ENCODE data around the gene GOT1. TPM values are rescaled to one million over a fixed set of nuclear protein-coding genes. Genes with fewer than 3 reads are reported as not detected.

Gene GOT1
- total RNA-seq, 1 donor from 2014 or later = 26.9 TPM

DNA sequence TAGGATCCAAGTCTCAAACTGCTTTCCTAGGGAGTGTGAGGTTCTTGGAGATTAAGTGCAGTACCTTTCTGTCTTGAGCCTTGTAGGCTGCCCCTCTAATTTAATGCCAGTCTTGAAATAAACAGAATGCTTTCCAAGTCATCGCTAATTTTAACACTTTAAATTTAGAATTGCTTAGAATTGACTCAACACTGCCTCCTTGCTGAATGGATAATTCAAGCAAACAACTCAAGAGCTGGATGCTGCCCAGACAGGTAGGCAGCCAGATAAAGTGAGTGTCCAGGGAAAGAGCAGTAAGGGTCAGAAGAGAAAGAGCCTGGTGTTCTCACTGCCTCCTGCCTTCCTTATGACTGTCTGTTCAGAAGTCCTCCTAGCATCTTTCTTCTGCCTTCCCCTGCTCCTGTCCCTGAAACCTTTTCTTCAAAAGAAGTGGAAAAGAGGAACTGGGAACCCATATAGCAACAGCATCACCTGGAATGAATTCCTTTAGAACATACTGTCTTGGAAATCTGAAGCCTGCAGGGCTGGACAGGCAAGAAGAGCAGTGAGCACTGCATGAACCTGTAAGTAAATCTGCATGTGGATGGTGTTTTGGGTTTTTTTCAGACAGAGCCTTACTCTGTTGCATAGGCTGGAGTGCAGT is 3.1 kb upstream of the GOT1 start:
- H3K36me3 Mint-ChIP-seq (ENCODE audit: insufficient read depth) = no peaks in the 10 kb centered on the region
- H3K27ac Mint-ChIP-seq = peak overlapping the region; percentile 52
- peaks cover 23% of the 10 kb centered on the region for H3K4me1 Mint-ChIP-seq (ENCODE audit: low read depth)
- no peak overlapping the region for H3K4me3 Mint-ChIP-seq (ENCODE audit: low read depth)
- TF ChIP-seq, protein P1, sequence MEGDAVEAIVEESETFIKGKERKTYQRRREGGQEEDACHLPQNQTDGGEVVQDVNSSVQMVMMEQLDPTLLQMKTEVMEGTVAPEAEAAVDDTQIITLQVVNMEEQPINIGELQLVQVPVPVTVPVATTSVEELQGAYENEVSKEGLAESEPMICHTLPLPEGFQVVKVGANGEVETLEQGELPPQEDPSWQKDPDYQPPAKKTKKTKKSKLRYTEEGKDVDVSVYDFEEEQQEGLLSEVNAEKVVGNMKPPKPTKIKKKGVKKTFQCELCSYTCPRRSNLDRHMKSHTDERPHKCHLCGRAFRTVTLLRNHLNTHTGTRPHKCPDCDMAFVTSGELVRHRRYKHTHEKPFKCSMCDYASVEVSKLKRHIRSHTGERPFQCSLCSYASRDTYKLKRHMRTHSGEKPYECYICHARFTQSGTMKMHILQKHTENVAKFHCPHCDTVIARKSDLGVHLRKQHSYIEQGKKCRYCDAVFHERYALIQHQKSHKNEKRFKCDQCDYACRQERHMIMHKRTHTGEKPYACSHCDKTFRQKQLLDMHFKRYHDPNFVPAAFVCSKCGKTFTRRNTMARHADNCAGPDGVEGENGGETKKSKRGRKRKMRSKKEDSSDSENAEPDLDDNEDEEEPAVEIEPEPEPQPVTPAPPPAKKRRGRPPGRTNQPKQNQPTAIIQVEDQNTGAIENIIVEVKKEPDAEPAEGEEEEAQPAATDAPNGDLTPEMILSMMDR (IDR thresholded peaks at IDR 0.05; ENCODE audit: unreplicated experiment) = no peak
- H3K9me3 Mint-ChIP-seq (ENCODE audit: low read depth) = no peaks in the 10 kb centered on the region
- no peaks in the 10 kb centered on the region for H3K27me3 Mint-ChIP-seq
- no peak for DNase-seq (ENCODE audit: low spot score, unreplicated experiment)

DNA sequence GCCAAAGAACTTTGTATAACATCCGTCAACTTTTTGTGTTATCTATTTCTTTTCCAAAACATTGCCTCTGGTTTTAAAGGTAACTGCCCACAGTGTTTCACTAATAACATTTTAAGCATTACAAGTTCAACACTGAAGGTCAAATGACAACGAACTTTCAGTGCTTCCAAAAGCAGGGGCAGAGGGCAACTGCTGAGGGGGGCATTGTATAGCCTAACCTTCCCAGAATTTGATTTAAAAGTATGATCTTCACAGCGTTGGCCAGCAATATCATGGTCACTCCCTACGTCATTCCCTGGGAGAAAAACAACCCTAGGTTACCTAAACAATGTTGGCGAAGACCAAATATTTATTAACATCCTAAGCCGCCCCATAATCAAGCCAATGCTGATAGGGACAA is 2.5 kb upstream of the GOT1 start:
- Mint-ChIP-seq H3K27ac (no peak overlapping the region), H3K27me3 (no peaks in the 10 kb centered on the region), H3K4me3 (ENCODE audit: low read depth) (no peak overlapping the region), H3K36me3 (ENCODE audit: insufficient read depth) (no peaks in the 10 kb centered on the region), H3K4me1 (ENCODE audit: low read depth) (peaks cover 23% of the 10 kb centered on the region), H3K9me3 (ENCODE audit: low read depth) (no peaks in the 10 kb centered on the region)
- DNase-seq (ENCODE audit: low spot score, unreplicated experiment) = no peak
- TF ChIP-seq, protein P1 (IDR thresholded peaks at IDR 0.05; ENCODE audit: unreplicated experiment) = no peak

DNA sequence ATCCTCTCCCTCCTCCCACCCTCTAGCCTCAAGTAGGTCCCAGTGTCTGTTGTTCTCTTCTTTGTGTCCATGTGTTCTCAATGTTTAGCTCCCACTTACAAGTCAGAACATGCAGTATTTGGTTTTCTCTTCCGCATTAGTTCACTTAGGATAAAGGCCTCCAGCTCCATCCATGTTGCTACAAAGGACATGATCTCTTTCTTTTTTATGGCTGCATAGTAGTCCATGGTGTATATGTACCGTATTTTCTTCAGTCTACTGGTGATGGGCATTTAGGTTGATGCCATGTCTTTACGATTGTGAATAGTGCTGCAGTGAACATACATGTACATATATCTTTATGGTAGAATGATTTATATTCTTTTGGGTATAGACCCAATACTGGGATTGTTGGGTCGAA is 1.6 kb upstream of the GOT1 start:
- TF ChIP-seq, protein P1 (IDR thresholded peaks at IDR 0.05; ENCODE audit: unreplicated experiment) = no peak
- H3K27me3 Mint-ChIP-seq = no peaks in the 10 kb centered on the region
- peak overlapping the region; percentile 90 for H3K4me3 Mint-ChIP-seq (ENCODE audit: low read depth)
- H3K4me1 Mint-ChIP-seq (ENCODE audit: low read depth) = peaks cover 23% of the 10 kb centered on the region
- DNase-seq (ENCODE audit: low spot score, unreplicated experiment) = no peak
- no peak overlapping the region for H3K27ac Mint-ChIP-seq
- H3K9me3 Mint-ChIP-seq (ENCODE audit: low read depth) = no peaks in the 10 kb centered on the region
- no peaks in the 10 kb centered on the region for H3K36me3 Mint-ChIP-seq (ENCODE audit: insufficient read depth)

DNA sequence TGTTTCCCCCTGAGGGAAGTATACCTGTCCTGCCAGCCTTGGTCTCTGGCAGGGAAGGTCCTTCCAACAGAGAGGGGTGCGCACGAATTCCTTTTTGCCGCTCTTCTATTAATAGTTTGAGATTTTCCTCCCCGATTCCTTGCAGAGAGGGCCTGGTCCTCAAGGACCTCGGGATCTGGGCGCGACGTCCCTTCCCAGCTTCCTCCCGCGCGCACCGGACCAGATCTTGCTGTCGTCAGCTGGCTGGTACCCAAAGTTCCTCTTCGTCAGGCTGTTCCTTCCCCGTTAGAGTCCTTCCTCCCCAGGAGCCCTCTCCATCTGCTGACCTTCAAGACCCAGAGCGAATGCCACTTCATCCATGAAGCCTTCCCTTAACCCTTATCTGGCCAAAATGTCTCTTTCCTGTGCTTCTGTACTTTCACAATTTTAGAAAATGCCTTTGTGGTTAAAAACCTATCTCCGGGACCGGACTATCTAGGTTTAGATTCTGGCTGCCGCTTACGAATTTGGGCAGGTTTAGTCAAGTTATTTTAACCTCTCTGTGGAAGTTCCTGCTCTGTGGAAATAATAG is 851 bp upstream of the GOT1 start:
- TF ChIP-seq, protein P1 (IDR thresholded peaks at IDR 0.05; ENCODE audit: unreplicated experiment) = no peak
- DNase-seq (ENCODE audit: low spot score, unreplicated experiment) = peak; percentile 20
- peak overlapping the region; percentile 90 for H3K4me3 Mint-ChIP-seq (ENCODE audit: low read depth)
- no peaks in the 10 kb centered on the region for H3K27me3 Mint-ChIP-seq
- peak overlapping the region; percentile 98 for H3K27ac Mint-ChIP-seq
- peaks cover 23% of the 10 kb centered on the region for H3K4me1 Mint-ChIP-seq (ENCODE audit: low read depth)
- H3K36me3 Mint-ChIP-seq (ENCODE audit: insufficient read depth) = no peaks in the 10 kb centered on the region
- H3K9me3 Mint-ChIP-seq (ENCODE audit: low read depth) = no peaks in the 10 kb centered on the region

DNA sequence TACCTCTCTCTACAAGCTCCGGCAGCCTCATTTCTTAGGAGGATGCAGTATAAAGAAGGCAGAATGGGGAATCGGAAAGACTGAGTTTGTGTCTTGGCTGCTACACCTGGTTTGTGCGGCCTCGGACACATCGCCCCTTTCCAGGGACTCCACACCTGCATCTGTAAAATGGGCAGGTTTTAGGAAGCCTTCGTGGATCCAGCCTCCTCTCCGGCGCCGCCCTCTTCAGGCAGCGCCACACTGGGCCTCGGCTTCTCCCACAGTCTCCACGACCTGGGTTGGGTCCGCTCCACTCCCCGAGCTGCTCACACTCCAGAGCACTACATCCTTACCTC is 341 bp downstream of the GOT1 start:
- peak overlapping the region; percentile 98 for H3K27ac Mint-ChIP-seq
- H3K36me3 Mint-ChIP-seq (ENCODE audit: insufficient read depth) = no peaks in the 10 kb centered on the region
- DNase-seq (ENCODE audit: low spot score, unreplicated experiment) = no peak
- peak overlapping the region; percentile 90 for H3K4me3 Mint-ChIP-seq (ENCODE audit: low read depth)
- TF ChIP-seq, protein P1 (IDR thresholded peaks at IDR 0.05; ENCODE audit: unreplicated experiment) = no peak
- no peaks in the 10 kb centered on the region for H3K9me3 Mint-ChIP-seq (ENCODE audit: low read depth)
- peaks cover 23% of the 10 kb centered on the region for H3K4me1 Mint-ChIP-seq (ENCODE audit: low read depth)
- no peaks in the 10 kb centered on the region for H3K27me3 Mint-ChIP-seq

Measured in progenitor cell of endocrine pancreas (in vitro differentiated cells).